Fibroblast of lung (primary cell): ENCODE measurements around the gene RNF123.

Experiments
- CTCF ChIP-seq, 2 donors: IDR thresholded peaks in 1 of 2; conservative IDR thresholded peaks in 1 of 2; 1 replicate in 1 of 2; 2 replicates in 1 of 2; pipeline ENCODE4 v1.5.1; 2011 to 2012; ENCODE audit warnings: low read length in 2 of 2, control low read depth in 1 of 2, inconsistent platforms in 1 of 2, low read depth in 1 of 2, mild to moderate bottlenecking in 1 of 2
- EZH2 ChIP-seq: IDR thresholded peaks from 2 replicates; pipeline ENCODE4 v1.5.1; 2012; ENCODE audit warnings: low read length, control low read depth, mild to moderate bottlenecking; ENCODE audit errors: missing control alignments

- TF ChIP-seq CTCF (conservative IDR thresholded peaks at IDR 0.05 in 1 of 2, IDR thresholded peaks at IDR 0.05 in 1 of 2; ENCODE audit: low read depth in 1 of 2, low read length in 2 of 2) (no peak), EZH2 (no peak)
Observed at GRCh38 chr3:49650637-49651036, 38.7 kb upstream of the RNF123 start.
